ENCODE results near the gene CARNS1.

GRCh38 chr11:67368621-67369020 is 46.9 kb upstream of the CARNS1 start:
- no peak for TF ChIP-seq CTCF (IDR thresholded peaks at IDR 0.05)
- TF ChIP-seq POLR2A (IDR thresholded peaks at IDR 0.05), result no peak

Data from upper lobe of left lung (tissue), 4 donors.